ENCODE data around the gene FCGBP.

FCGBP gene

GRCh38 chr19:39943586-39943985 is 9.2 kb upstream of the FCGBP start:
- no peak for DNase-seq

GRCh38 chr19:39942366-39942730 is 7.9 kb upstream of the FCGBP start:
- no peak for DNase-seq

GRCh38 chr19:39941615-39942365 is 7.4 kb upstream of the FCGBP start:
- no peak for DNase-seq

- no peak for DNase-seq
These were observed 6.7 kb upstream of the FCGBP start for GRCh38 chr19:39941151-39941550.

GRCh38 chr19:39940221-39940833 is 5.9 kb upstream of the FCGBP start:
- no peak for DNase-seq

GRCh38 chr19:39939556-39939955 is 5.1 kb upstream of the FCGBP start:
- no peak for DNase-seq

- DNase-seq, result no peak
These were observed 3.4 kb upstream of the FCGBP start for GRCh38 chr19:39937787-39938186.

- no peak for DNase-seq
These were observed 2.8 kb upstream of the FCGBP start for GRCh38 chr19:39937094-39937720.

GRCh38 chr19:39936622-39937021 is 2.2 kb upstream of the FCGBP start:
- DNase-seq, result no peak

- no peak for DNase-seq
These were observed 1.6 kb upstream of the FCGBP start for GRCh38 chr19:39936020-39936419.

- DNase-seq, result no peak
These were observed 879 bp upstream of the FCGBP start for GRCh38 chr19:39935364-39935661.

- DNase-seq, result no peak
These were observed 4.7 kb downstream of the FCGBP start for GRCh38 chr19:39929750-39930149.

GRCh38 chr19:39928357-39928725 is 6.1 kb downstream of the FCGBP start:
- DNase-seq, result no peak

- DNase-seq, result no peak
These were observed 6.7 kb downstream of the FCGBP start for GRCh38 chr19:39927524-39928356.

GRCh38 chr19:39927076-39927475 is 7.4 kb downstream of the FCGBP start:
- no peak for DNase-seq

GRCh38 chr19:39926170-39926760 is 8.2 kb downstream of the FCGBP start:
- no peak for DNase-seq

GRCh38 chr19:39924952-39925351 is 9.5 kb downstream of the FCGBP start:
- no peak for DNase-seq

GRCh38 chr19:39924389-39924788 is 10.0 kb downstream of the FCGBP start:
- DNase-seq, result no peak

- no peak for DNase-seq
These were observed 10.6 kb downstream of the FCGBP start for GRCh38 chr19:39923862-39924261.

- DNase-seq, result no peak
These were observed 14.5 kb downstream of the FCGBP start for GRCh38 chr19:39919976-39920375.

GRCh38 chr19:39918183-39918651 is 16.2 kb downstream of the FCGBP start:
- DNase-seq, result no peak

- DNase-seq, result no peak
These were observed 16.8 kb downstream of the FCGBP start for GRCh38 chr19:39917561-39918182.

Data from NCI-H187 (cell line).